GM18505 (cell line): ENCODE data around the gene CNDP1.
"Not testable (repeated sequence)": the region's sequence is repeated elsewhere in the genome, so short reads cannot be mapped to it uniquely, and the experiment has no call there.

ENCODE experiments used
- ATAC-seq: cut with Tn5 transposase; IDR thresholded peaks from one replicate; pipeline ENCODE4 v1.9.1; 2021; ENCODE audit not compliant: unreplicated experiment
- POLR2A ChIP-seq: IDR thresholded peaks from 4 replicates; pipeline ENCODE4 v1.6.1; 2011; ENCODE audit warnings: borderline replicate concordance; ENCODE audit not compliant: insufficient read depth, insufficient read length; ENCODE audit errors: extremely low read depth

CNDP1 gene

GRCh38 chr18:74520096-74520833 is 14.0 kb upstream of the CNDP1 start:
- no peak for ATAC-seq
- TF ChIP-seq POLR2A: no peak

GRCh38 chr18:74521068-74521725 is 13.1 kb upstream of the CNDP1 start:
- no peak for ATAC-seq
- no peak for TF ChIP-seq POLR2A

- ATAC-seq: no peak
- TF ChIP-seq POLR2A: no peak
Observed at GRCh38 chr18:74522635-74523548, 11.4 kb upstream of the CNDP1 start.

- no peak for TF ChIP-seq POLR2A
- no peak for ATAC-seq
Observed at GRCh38 chr18:74524097-74524496, 10.2 kb upstream of the CNDP1 start.

GRCh38 chr18:74524915-74525314 is 9.4 kb upstream of the CNDP1 start:
- not testable (repeated sequence) for ATAC-seq

GRCh38 chr18:74525741-74526140 is 8.6 kb upstream of the CNDP1 start:
- TF ChIP-seq POLR2A: no peak
- no peak for ATAC-seq

- no peak for ATAC-seq
- no peak for TF ChIP-seq POLR2A
Observed at GRCh38 chr18:74526488-74526887, 7.8 kb upstream of the CNDP1 start.

GRCh38 chr18:74528478-74528877 is 5.8 kb upstream of the CNDP1 start:
- no peak for ATAC-seq

GRCh38 chr18:74528913-74529312 is 5.4 kb upstream of the CNDP1 start:
- no peak for ATAC-seq
- TF ChIP-seq POLR2A: no peak

More at GRCh38 chr18:74528478-74528877, 5.8 kb upstream of the CNDP1 start:
- TF ChIP-seq POLR2A: no peak

- TF ChIP-seq POLR2A: no peak
- ATAC-seq: no peak
Observed at GRCh38 chr18:74529378-74529777, 4.9 kb upstream of the CNDP1 start.

- ATAC-seq: no peak
- TF ChIP-seq POLR2A: no peak
Observed at GRCh38 chr18:74529811-74530583, 4.3 kb upstream of the CNDP1 start.

- ATAC-seq: no peak
- TF ChIP-seq POLR2A: no peak
Observed at GRCh38 chr18:74530584-74530862, 3.8 kb upstream of the CNDP1 start.

- TF ChIP-seq POLR2A: no peak
- ATAC-seq: no peak
Observed at GRCh38 chr18:74531043-74531442, 3.3 kb upstream of the CNDP1 start.

- ATAC-seq: no peak
- TF ChIP-seq POLR2A: no peak
Observed at GRCh38 chr18:74532511-74533025, 1.7 kb upstream of the CNDP1 start.

- no peak for TF ChIP-seq POLR2A
- no peak for ATAC-seq
Observed at GRCh38 chr18:74533666-74534065, 634 bp upstream of the CNDP1 start.
